CD4-positive, alpha-beta T cell treated with Interleukin-17A for 4 hours (primary cell): ENCODE measurements around the gene LRIT1.
A peak's percentile ranks its signal among the peaks of the same experiment; 100 is the strongest.

Experiments
- DNase-seq: peaks from one replicate; pipeline ENCODE4 v3.0.0-alpha.2; 2020; ENCODE audit warnings: mixed read lengths

The LRIT1 gene

DNA sequence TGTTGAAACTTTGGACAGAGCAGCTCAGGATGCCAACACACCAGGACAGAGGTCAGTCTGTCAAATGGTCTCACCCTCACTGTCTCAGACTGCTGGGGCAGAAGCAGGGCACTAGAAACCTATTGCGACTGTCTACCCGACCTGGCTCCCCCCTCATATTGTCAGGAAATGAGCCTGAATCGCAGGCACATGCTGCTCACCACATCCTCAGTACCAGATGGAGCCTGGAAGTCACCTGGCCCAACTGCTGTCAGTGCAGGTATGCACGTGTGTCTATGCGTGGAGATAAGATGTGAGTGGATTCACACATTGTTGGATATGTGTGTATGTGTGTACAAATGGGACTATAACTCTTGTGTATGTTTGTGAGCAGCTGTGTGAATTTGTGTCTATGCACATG, 50.2 kb downstream of the LRIT1 start:
- peak; percentile 33 for DNase-seq

- no peak for DNase-seq
Measured at GRCh38 chr10:84190621-84191020, 50.7 kb downstream of the LRIT1 start.

GRCh38 chr10:84188815-84189214, 52.5 kb downstream of the LRIT1 start:
- DNase-seq: no peak

- DNase-seq: no peak
Measured at GRCh38 chr10:84185526-84186175, 55.7 kb downstream of the LRIT1 start.

GRCh38 chr10:84184517-84184916, 56.8 kb downstream of the LRIT1 start:
- no peak for DNase-seq

DNA sequence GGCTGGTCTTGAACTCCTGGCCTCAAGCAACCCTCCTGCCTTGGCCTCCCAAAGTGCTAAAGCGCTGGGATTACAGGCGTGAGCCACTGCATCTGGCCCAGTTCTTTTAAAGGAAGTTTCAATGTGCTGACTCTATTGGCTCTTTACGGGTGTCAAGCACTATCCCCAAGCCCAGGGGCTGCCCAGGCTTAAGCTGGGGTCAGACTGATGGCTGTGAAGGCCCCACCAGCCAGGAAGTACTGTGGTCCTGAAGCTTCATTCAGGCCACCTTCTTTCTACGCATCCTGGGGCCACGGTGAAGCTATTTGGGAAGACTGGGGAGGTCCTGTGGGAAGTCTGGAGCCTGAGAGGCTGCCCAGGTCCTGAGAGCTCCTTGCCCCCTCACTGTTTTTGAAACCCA, 59.7 kb downstream of the LRIT1 start:
- no peak for DNase-seq
